ENCODE results near the gene PRPF8.

- TF ChIP-seq POLR2A (IDR thresholded peaks at IDR 0.05) (no peak), POLR2AphosphoS5 (IDR thresholded peaks at IDR 0.05) (no peak)
These were observed 60.0 kb downstream of the PRPF8 start for GRCh38 chr17:1624650-1625049.
